GM21737 (cell line): ENCODE results near the gene ARHGAP32.
"Not testable (repeated sequence)": the region's sequence is repeated elsewhere in the genome, so short reads cannot be mapped to it uniquely, and the experiment has no call there.

Experiments used
- ATAC-seq: cut with Tn5 transposase; IDR thresholded peaks from one replicate; pipeline ENCODE4 v1.9.1; 2021; ENCODE audit warnings: mild to moderate bottlenecking, moderate library complexity; ENCODE audit not compliant: unreplicated experiment

Gene ARHGAP32

DNA sequence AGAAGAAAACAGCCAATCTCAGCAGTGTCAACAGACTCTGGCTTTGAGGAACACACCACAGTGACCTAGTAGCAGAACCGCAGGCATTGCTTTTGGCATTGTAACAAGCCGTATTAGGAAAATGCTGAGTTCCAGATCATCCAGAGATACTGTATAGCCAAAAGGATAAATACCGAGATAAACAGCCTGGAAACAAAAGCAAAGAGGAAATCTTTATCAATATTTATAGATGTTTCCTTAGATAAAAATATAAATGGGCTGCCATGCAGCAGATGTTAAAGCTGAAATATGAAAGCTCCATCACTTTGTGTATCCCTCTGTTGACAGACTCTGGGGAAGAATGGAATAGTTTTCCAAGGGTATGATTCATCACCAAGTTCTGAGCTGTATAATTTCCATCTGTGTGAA, 150.5 kb downstream of the ARHGAP32 start:
- ATAC-seq: no peak

DNA sequence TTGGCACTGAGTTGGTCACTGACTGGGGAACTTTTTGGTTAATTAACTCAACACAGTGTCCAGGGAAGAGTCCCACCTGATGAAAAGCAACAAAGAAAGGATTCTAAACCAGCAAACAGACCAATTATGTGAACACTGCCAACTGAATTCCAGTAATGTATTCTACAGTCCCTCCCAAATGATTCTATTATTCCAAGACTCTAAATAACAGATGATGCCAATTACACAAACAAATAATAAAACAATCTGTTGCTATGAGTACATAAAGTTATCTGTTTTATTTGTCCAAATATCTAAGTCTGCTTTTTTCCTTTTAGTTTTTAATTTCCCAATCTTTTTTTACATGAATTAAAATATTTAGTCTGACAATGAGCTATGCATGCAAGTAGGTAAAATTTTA, 151.2 kb downstream of the ARHGAP32 start:
- no peak for ATAC-seq

DNA sequence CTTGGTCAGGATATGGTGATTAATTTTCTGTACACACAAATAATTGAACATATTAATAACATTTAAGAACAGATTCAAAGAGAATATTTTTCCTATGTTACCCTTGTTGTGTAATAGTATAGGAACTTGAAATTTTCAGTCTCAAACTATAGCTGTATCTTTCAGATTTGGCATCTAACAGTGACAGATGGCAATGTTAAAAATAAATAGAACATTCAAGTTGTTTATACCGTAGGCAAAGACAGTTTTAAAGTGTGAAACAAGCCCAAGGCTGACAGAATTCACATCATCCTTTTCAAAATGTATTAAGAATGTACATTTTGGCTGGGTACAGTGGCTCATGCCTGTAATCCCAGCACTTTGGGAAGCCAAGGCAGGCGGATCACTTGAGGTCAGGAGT, 156.9 kb downstream of the ARHGAP32 start:
- no peak for ATAC-seq

DNA sequence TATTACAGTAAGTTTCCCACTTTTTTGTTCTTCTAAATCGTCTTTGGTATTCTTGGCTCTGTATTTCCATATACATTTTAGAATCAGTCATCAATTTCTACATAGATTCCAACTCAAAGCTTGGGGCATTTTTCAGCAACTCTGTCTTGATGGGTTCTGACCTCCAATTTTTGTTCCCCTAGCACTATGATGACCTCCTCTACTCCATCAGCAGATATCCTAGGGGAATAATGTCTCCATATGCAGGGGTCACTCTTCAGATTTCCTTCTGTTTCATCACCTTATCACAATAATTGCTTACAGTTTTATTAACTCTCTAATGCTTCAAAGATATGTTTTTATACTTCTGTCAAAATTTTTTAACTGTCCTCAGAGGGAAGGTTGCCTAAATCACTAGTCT, 158.1 kb downstream of the ARHGAP32 start:
- no peak for ATAC-seq

DNA sequence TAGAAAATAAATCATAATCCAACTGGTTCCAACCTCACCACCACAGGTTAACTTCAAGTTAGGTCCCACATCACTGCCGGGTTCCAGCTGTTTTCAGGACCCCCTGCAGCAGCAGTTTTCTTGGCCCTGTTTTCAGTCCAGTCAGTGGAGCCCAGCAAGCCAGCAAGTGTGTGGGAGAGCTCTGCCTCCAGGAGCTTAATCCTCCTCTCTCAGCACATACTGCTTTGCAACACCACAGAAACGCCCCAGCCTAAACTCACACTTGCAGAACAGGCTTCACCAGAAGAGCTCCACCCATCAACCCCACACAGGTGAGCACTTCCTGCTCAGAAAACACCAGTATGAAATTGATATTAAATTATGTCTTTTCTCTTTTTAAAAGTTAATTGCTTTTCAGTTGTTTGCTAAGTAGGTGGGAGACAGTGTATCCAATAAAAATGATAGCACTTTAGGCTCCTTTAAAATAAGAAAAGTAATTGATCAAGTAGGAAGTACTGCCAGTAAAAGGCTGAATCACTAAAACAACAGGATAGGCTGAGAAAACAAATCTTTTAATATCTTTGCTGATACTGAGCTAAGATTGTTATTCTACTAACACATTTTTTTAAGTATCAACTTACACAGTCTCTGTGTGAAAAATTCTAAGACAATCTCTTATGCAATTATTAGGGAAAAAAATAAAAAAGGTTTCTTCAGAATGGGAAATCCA, 168.0 kb downstream of the ARHGAP32 start:
- no peak for ATAC-seq

DNA sequence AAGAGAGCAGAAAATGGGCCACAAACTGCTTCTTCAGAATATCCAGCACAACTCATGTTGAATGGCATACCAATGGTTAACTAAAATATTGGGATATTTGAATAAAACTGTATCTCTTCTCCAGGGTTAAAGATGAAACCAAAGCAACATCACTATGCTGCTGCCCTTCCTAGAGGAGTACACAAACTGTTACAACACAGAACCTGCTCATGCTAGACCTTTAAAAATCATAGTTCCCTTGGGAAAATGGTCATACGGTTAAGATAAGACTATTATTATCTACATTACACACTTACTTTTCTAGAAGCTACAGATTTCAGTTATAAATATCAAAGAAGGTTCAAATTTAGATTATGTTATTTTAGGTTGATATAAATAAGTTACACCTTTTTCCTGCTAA, 170.8 kb downstream of the ARHGAP32 start:
- ATAC-seq: no peak

DNA sequence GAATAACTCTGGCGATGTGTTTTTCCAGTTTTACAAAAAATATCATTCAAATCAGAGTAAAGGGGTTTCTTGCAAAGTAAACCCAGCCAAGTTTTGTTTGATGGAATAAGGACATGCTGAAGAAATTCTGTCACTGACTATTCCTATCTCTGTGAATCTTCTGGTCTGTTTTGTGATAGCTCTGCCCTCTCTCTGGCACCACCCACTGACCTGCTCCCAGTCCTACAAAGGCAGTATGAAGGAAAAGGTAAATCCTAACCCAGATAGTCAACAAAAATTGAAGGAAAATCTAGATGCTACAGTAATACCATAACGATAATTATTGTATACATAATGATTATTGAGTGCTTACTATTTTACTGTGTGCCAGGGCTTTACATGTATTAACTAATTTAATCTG, 173.1 kb downstream of the ARHGAP32 start:
- no peak for ATAC-seq

DNA sequence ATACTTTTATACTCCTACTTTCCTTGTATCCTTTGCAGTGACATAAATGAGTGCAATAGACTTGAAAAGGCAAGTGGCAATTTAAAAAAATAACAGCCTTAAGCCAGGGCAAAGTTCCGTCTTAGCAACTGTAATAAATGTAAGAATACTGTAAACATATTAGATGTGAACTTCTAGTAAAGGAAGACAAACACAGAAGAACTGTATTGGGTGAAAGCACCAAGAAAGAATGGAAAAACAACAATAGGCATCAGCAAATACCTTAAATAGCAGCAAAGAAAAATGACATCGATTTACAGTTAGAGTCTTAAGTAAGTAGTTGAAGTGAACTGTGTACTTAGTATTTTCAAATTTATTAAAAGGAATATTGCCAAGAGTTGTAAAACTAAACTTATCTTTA, 174.0 kb downstream of the ARHGAP32 start:
- ATAC-seq: no peak

DNA sequence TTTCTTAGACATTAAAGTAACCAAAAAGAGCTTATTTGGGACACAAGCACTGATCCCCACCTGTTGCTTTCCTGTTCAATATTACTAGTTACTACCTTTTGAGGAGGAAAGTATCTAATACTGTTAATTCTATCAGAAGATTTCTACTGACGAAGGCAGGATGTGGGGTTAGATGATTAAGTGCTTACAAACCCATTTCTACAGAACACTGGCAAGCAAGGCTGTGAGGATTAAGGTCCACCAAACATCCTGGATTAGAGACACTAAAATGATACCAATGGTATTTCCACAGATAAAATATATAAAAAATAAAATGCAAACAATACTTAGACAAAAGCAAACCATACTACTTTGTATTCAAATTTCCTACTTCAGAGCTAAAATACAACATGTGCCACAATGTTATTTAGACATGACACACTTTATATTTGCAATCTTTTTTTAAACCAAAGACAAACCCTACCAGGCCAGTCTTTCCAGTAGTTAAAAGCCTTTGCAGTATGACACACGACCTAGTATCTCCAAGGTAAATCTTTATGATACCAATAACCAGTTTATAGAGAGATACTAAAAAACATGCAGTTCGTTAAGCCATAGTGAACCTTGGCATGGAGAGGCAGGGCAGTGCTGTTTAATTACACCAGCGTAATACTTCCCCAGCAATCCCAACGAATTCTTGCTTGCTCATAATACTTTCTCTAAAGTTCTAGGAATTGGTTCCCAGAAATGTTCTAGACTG, 178.2 kb downstream of the ARHGAP32 start:
- no peak for ATAC-seq

DNA sequence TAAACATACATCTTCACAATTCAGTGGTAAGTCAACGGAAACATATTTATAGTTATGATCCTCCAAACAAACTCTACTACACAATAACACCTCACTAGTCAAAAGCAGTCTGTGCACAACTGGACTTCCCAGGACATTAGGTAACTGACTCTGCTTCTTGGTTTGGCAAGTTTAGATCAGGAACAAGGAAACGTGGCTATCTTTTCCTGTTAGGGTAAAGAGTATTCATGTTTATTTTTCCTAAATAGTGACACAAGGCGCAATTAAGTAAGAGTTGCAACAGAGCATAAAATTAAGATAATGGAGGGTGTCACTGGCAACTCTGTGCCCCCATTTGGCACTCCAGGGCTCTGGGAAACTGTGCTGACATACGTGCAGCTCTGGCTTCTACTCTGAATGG, 179.2 kb downstream of the ARHGAP32 start:
- no peak for ATAC-seq

DNA sequence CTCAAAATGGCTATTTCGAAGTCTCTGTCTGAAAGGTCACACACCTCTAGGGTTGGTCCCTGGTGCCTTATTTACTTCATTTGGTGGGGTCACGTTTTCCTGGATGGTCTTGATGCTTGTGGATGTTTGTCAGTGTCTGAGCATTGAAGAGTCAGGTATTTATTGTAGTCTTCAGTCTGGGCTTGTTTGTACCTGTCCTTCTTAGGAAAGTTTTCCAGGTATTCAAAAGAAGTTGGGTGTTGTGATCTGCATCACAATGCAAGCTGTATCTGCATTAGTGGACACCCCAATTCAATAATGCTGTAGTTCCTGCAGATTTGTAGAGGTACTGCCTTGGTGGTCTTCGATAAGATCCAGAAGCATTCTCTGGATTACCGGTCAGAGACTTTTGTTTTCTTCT, 186.0 kb downstream of the ARHGAP32 start:
- ATAC-seq: no peak

DNA sequence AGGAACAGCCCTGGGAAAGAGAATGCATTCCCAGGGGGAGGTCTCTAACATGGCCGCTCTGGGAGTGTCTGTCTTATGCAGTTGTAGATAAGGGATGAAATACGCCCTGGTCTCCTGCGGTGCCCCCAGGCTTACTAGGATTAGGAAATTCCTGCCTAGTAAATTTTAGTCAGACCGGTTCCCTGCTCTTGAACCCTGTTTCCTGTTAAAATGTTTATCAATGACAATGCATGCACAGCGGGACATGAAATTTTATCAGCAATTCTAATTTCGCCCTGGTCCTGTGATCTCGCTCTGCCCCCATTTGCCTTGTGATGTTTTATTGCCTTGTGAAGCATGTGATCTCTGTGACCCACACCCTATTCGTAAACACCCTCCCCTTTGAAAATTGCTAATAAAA, 193.0 kb downstream of the ARHGAP32 start:
- ATAC-seq: not testable (repeated sequence)

DNA sequence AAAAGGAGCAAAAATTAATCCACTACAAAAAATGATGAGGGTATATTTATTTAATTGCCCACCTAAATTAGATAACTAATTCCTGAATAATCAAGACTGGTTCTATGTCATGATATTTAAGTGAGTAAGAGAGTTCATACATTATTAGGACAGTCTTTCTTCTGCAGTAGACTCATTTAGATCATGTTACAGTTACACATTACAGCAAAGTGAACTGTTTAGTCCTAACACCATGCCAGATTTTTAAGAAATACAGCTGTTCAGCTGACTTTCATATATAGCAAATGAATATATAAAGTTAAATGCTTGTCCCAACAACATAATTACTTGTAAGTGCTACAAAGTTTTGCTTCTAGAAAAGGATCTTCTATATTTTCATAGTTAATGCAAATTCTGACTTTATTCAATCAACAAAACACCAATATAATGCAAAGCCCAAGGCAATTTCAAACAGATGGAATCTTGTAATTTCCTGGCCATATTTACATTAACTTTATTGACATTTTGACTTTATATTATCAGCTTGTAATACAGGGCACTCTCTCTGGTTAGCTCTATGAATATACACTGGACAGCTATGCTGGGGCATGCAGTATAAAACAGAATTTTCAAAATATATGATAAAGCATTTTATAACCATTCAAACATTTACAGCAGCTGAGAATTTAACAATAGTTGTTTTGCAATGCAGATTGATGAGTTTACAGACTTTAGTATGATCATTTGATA, 203.7 kb downstream of the ARHGAP32 start:
- no peak for ATAC-seq

DNA sequence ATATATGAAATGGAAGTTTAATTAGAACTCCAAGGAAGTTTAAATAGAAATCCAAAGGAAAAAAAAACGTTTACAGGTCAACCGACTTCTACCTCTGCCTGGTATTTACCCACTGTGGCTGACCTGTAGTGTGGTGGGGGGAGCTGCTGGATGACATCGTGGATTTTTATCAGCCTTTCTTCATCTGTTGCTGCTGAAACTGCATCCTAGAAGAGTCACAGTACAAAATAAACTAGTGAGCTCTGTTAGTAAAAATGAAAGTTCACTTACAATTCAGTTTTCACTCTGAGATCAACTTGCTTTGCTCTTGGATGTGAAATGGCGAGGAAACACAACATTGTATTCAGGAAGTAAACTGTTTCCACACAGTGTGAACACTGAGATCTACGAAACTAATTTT, 206.2 kb downstream of the ARHGAP32 start:
- no peak for ATAC-seq

DNA sequence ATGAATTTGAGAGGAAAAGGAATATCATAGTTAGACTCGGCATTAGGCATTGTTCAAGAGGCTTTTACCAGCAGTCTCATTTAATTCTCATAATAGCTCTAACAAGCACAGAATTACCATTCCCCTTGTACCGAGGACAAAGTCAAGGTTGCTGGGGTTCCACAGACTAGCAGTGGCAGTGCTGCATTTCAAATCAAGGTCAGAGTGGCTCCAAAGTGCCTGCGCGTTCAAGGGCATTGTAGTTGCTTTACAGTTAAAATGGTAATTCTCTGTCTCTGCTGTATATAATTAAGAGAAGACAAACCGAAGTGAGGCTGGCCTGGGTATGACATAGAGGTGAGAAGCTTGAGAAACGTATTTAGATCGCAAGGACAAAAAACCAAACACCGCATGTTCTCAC, 209.1 kb downstream of the ARHGAP32 start:
- ATAC-seq: no peak

DNA sequence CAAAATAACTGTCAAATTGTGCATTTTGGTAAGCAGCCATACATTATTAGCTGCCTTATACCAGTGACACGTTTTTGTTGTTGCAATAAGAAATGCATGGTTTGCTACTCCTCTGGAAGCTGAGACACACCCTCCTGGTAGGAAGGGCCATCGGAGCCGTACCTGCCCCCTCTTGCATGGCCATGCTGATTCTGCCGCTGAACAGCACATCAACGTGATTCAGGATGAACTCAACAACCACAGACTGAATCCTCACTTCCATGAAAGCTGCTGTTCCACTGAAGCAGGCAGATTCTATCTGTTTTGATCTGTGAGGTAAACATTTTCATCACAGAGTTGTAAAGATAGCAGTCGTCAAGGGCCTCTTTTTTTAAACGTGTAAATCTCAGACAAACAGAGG, 210.9 kb downstream of the ARHGAP32 start:
- ATAC-seq: no peak

DNA sequence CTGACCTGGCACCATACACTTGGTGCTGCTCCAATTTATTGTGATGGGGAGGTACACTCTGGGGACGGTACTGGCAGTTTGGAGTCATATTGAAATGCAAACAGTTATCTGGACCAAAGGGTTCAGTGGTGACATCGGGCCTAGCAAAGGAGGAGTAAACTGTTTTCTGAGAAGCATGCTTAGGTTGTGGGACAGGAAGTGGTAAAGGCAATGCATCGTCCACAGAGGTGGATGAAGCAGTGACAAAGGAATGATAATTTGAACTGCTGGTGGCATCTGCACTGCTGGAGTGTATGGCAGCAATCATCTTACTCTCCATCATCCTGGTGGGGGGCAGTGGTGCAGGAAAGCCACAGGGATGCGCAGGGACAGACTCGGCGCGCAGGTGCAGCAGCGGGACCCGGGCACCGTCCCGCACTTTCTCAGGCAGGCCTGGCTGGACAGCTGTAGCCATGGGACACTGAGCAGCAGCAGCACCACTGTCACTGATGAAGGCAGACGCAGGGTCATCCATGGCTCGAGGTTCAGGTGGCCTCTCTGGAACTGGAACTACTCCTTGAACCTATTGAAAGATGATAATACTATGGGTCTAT, 221.4 kb downstream of the ARHGAP32 start:
- ATAC-seq: no peak

DNA sequence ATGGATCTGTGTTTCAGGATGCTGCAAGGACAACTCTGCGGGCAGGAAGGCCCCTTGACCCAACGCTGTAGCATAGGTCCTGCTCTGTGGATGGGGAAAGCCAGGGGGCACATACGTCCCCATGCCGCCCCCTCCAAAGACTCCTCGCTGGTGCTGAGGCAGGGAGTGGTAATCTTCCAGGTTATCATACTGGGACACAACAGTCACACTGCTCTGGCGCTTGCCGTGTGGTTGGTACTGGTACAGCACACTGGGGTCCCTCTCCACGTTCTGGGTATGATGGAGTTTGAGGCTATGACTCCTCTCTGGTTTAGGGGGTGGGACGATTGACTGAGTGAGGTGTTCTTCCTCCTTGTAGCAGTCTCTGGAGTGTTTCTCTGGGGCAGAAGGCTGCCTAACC, 223.2 kb downstream of the ARHGAP32 start:
- ATAC-seq: no peak

DNA sequence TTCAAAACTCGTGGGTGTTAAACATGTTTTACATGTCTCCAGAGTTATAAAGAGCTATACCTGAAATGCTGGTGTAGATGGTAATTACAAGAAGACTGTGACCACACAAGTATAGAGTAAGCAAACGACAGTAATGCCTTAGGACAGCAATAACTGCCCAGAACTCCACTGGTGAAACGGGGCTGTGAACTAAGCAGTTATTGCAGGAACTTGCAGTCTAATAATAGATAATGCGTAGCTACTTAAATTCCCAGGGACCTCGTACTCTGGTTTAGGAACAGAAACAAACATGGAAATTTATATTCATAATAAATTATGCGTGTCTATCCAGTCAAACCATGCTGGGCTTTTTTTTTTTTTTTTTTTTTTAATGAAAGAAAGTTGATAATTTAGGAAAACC, 224.5 kb downstream of the ARHGAP32 start:
- ATAC-seq: no peak

DNA sequence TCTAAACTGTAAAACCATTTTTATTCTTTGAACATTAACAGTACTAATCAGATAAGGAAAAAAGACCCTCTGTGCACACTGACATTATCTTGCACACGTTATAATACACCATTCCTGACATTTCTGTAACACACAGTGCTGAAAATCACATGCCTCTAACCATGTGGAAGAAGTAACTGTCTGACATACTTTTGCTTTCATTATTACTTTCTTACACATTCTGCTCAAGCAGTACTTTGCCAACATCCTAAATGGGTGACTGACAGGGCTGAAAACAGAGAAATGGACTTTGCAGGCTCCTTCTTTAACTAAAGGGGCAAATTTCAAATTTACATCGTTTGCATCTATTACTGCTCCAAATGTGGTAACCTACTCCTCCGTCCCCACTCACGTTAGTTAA, 226.6 kb downstream of the ARHGAP32 start:
- ATAC-seq: peak; percentile 91

DNA sequence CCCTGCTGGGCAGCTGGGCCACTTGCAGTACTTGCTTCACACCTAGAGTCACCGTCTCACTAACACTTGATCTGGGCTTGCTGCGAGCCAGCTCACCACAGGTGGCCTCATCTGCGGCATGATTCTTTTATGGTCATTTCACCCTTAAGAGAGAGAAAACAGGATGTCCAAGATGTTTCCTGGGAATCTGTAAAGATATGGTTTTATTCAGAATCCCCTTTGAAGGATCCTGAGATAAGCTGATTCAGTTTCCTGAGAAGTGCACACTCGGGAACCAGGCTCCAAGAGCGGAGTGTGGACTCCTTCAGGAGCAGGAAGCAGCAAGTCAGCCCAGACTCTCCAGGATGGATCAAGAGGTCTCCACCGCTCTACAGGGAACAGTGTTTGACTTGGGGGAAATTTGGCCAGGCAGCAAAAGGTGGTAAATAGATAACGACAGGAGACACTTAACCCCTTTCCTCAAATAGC, 227.6 kb downstream of the ARHGAP32 start:
- no peak for ATAC-seq
